OCI-LY7 (cell line): ENCODE measurements around the gene NAV2.

Source experiments
- EZH2phosphoT487 ChIP-seq: fragments of 200-600 bp; sonication (generic); IDR thresholded peaks from 2 replicates; pipeline ENCODE4 v1.6.1; 2018; ENCODE audit warnings: low read depth, borderline replicate concordance, mild to moderate bottlenecking, mixed run types, antibody characterized with exemption, low read length, moderate library complexity, mixed read lengths
- TF ChIP-seq, protein P1 (sequence below): fragments of 200-600 bp; sonication (generic); conservative IDR thresholded peaks from 2 replicates; pipeline ENCODE4 v1.5.1; 2014; ENCODE audit warnings: mild to moderate bottlenecking, antibody characterized with exemption, low read length, moderate library complexity, mixed read lengths

DNA sequence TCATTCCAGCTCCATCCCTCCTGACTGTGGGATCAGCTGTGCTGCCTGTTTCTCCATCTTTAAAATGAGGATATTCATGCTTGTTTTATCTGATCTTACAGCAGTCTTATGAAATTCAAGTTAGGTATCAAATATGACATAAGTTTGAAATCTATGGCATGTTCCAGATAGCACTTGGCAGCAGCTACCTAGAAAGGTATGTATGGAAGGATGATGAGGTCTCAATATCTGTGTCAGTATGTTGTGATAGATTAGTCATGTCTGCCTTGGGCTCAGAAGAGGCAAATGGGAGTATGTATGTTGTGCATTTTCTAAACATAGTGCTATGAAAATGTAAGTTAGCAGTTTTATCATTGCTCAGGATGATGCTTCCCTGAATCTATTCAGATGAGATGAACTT is 122.1 kb downstream of the NAV2 start:
- TF ChIP-seq, protein P1, sequence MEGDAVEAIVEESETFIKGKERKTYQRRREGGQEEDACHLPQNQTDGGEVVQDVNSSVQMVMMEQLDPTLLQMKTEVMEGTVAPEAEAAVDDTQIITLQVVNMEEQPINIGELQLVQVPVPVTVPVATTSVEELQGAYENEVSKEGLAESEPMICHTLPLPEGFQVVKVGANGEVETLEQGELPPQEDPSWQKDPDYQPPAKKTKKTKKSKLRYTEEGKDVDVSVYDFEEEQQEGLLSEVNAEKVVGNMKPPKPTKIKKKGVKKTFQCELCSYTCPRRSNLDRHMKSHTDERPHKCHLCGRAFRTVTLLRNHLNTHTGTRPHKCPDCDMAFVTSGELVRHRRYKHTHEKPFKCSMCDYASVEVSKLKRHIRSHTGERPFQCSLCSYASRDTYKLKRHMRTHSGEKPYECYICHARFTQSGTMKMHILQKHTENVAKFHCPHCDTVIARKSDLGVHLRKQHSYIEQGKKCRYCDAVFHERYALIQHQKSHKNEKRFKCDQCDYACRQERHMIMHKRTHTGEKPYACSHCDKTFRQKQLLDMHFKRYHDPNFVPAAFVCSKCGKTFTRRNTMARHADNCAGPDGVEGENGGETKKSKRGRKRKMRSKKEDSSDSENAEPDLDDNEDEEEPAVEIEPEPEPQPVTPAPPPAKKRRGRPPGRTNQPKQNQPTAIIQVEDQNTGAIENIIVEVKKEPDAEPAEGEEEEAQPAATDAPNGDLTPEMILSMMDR = no peak
- TF ChIP-seq EZH2phosphoT487 = no peak
